ENCODE results near the gene TBC1D22B.

The TBC1D22B gene

GRCh38 chr6:37299990-37300389, 42.4 kb downstream of the TBC1D22B start:
- TF ChIP-seq CTCF (IDR thresholded peaks at IDR 0.05; ENCODE audit: control insufficient read depth, extremely low read depth, insufficient read depth), result no peak
- no peak for DNase-seq (ENCODE audit: low read depth)

GRCh38 chr6:37302086-37302686, 44.6 kb downstream of the TBC1D22B start:
- TF ChIP-seq CTCF (IDR thresholded peaks at IDR 0.05; ENCODE audit: control insufficient read depth, extremely low read depth, insufficient read depth), result no peak
- no peak for DNase-seq (ENCODE audit: low read depth)

More at GRCh38 chr6:37299990-37300389, 42.4 kb downstream of the TBC1D22B start:
- no peak overlapping the region for H3K4me3 ChIP-seq (ENCODE audit: low read depth, low read length)

GRCh38 chr6:37303091-37303660, 45.6 kb downstream of the TBC1D22B start:
- DNase-seq (ENCODE audit: low read depth), result no peak
- TF ChIP-seq CTCF (IDR thresholded peaks at IDR 0.05; ENCODE audit: control insufficient read depth, extremely low read depth, insufficient read depth), result no peak
- no peak overlapping the region for H3K4me3 ChIP-seq (ENCODE audit: low read depth, low read length)

More at GRCh38 chr6:37302086-37302686, 44.6 kb downstream of the TBC1D22B start:
- no peak overlapping the region for H3K4me3 ChIP-seq (ENCODE audit: low read depth, low read length)

GRCh38 chr6:37303891-37304503, 46.4 kb downstream of the TBC1D22B start:
- TF ChIP-seq CTCF (IDR thresholded peaks at IDR 0.05; ENCODE audit: control insufficient read depth, extremely low read depth, insufficient read depth), result peak; percentile 51
- H3K4me3 ChIP-seq (ENCODE audit: low read depth, low read length), result no peak overlapping the region
- no peak for DNase-seq (ENCODE audit: low read depth)

- TF ChIP-seq CTCF (IDR thresholded peaks at IDR 0.05; ENCODE audit: control insufficient read depth, extremely low read depth, insufficient read depth), result no peak
- no peak overlapping the region for H3K4me3 ChIP-seq (ENCODE audit: low read depth, low read length)
- DNase-seq (ENCODE audit: low read depth), result no peak
These were observed 47.2 kb downstream of the TBC1D22B start for GRCh38 chr6:37304766-37305165.

- TF ChIP-seq CTCF (IDR thresholded peaks at IDR 0.05; ENCODE audit: control insufficient read depth, extremely low read depth, insufficient read depth), result no peak
- DNase-seq (ENCODE audit: low read depth), result no peak
- no peak overlapping the region for H3K4me3 ChIP-seq (ENCODE audit: low read depth, low read length)
These were observed 48.4 kb downstream of the TBC1D22B start for GRCh38 chr6:37305841-37306425.

Data from LNCaP clone FGC (cell line).